HepG2 (cell line): ENCODE measurements around the gene MLF1. TPM values are rescaled to one million over a fixed set of nuclear protein-coding genes. Genes with fewer than 3 reads are reported as not detected.
A peak's percentile ranks its signal among the peaks of the same experiment; 100 is the strongest.

Experiments used
- ATAC-seq: fragments of 200-7000 bp; cut with Tn5 transposase; 3 replicates; pipeline ENCODE4 v1.9.1; 2020; ENCODE audit warnings: mild to moderate bottlenecking, moderate library complexity
- BruUV-seq: library from RNA; stranded (reverse); fragments of 400-500 nt; replicated peaks from 2 replicates; lab custom pipeline; 2021; lab: Mats Ljungman, UMichigan
- CTCF ChIA-PET: fragments of 300-600 bp; formaldehyde crosslinking; extraction: SDS; loops from one replicate; lab custom pipeline; 2021; ENCODE audit warnings: low total read pairs, inconsistent platforms, low intra/inter-chr PET ratio; lab: Yijun Ruan, JAX
- POLR2A ChIA-PET: fragments of 350-600 bp; sonication (Branson Sonifier 250); formaldehyde crosslinking; loops from one replicate; lab custom pipeline; 2020; ENCODE audit warnings: antibody characterized with exemption, inconsistent platforms; lab: Yijun Ruan, JAX
- DNase-seq: peaks from one replicate; pipeline ENCODE4 v3.0.0-alpha.2; 2015; ENCODE audit warnings: low spot score
- FAIRE-seq: peaks from 3 replicates; lab custom pipeline; 2011; peaks lifted over from hg19 to GRCh38; lab: Jason Lieb, UNC
- H2AFZ ChIP-seq: one replicate; pipeline ENCODE4 v1.6.1; 2011; ENCODE audit warnings: low read length, inconsistent platforms
- H3K27ac ChIP-seq: fragments of 300-600 bp; 3 replicates; pipeline ENCODE4 v1.8.0; 2011; ENCODE audit warnings: mixed run types, mild to moderate bottlenecking, mixed read lengths, low read length, inconsistent platforms; ENCODE audit not compliant: insufficient read depth; ENCODE audit errors: extremely low read length
- H3K27me3 ChIP-seq, 2 experiments: fragments of 200-600 bp in 1 of 2; 2 replicates in 1 of 2; 3 replicates in 1 of 2; pipeline versions ENCODE4 v1.6.0 to v1.8.0; 2011; ENCODE audit warnings: low read length in 2 of 2, mild to moderate bottlenecking in 2 of 2, moderate library complexity in 2 of 2, inconsistent platforms in 1 of 2; ENCODE audit not compliant: insufficient read depth in 2 of 2, control insufficient read depth in 1 of 2
- H3K36me3 ChIP-seq, 2 experiments: fragments of 200-600 bp in 1 of 2; replicated peaks in 1 of 2; 2 replicates in 1 of 2; 3 replicates in 1 of 2; pipeline versions ENCODE4 v1.5.1 to v1.8.0; 2011; ENCODE audit warnings: low read length in 2 of 2, inconsistent platforms in 1 of 2; ENCODE audit not compliant: insufficient read depth in 2 of 2, control insufficient read depth in 1 of 2
- H3K4me1 ChIP-seq: 2 replicates; pipeline ENCODE4 v1.5.1; 2012; ENCODE audit warnings: low read length, inconsistent platforms; ENCODE audit not compliant: insufficient read depth
- H3K4me2 ChIP-seq: 2 replicates; pipeline ENCODE4 v1.6.0; 2011; ENCODE audit warnings: low read depth, low read length, inconsistent platforms
- H3K4me3 ChIP-seq, 3 experiments: fragments of 200-600 bp in 1 of 3; sonication (generic), shearing (Covaris generic) in 1 of 3; replicated peaks in 1 of 3; 2 replicates each; pipeline ENCODE4 v1.5.1; 2011 to 2016; ENCODE audit warnings: low read length in 3 of 3, inconsistent platforms in 2 of 3, low read depth in 2 of 3, mild to moderate bottlenecking in 2 of 3, control low read depth in 1 of 3, mixed read lengths in 1 of 3; ENCODE audit not compliant: insufficient read depth in 1 of 3
- H3K79me2 ChIP-seq: one replicate; pipeline ENCODE4 v1.6.1; 2011; ENCODE audit warnings: low read length, inconsistent platforms; ENCODE audit not compliant: insufficient read depth
- H3K9ac ChIP-seq: 2 replicates; pipeline ENCODE4 v1.6.0; 2011; ENCODE audit warnings: mild to moderate bottlenecking, low read depth, low read length, inconsistent platforms; ENCODE audit not compliant: insufficient read depth
- H3K9me3 ChIP-seq: 2 replicates; pipeline ENCODE4 v1.5.1; 2012; ENCODE audit warnings: mild to moderate bottlenecking, low read length
- H4K20me1 ChIP-seq: 2 replicates; pipeline ENCODE4 v1.6.0; 2011; ENCODE audit warnings: inconsistent platforms, mild to moderate bottlenecking, low read length, moderate library complexity; ENCODE audit not compliant: insufficient read depth
- ATF7 ChIP-seq, 2 experiments: fragments of 450-650 bp in 1 of 2; sonication (generic) in 1 of 2; formaldehyde crosslinking in 1 of 2; IDR thresholded peaks; 2 replicates each; pipeline versions ENCODE4 v1.4.0 to v1.6.1; 2016 to 2020; ENCODE audit warnings: antibody characterized with exemption in 1 of 2, mild to moderate bottlenecking in 1 of 2, missing genetic modification reagents in 1 of 2
- HDAC2 ChIP-seq: sonication (generic); formaldehyde crosslinking; IDR thresholded peaks from 2 replicates; pipeline ENCODE4 v1.4.0; 2020; ENCODE audit warnings: missing genetic modification reagents
- NCOA1 ChIP-seq: sonication (generic); formaldehyde crosslinking; IDR thresholded peaks from 2 replicates; pipeline ENCODE4 v1.9.0; 2021; ENCODE audit warnings: missing genetic modification reagents
- SMARCE1 ChIP-seq: fragments of 450-650 bp; IDR thresholded peaks from 2 replicates; pipeline ENCODE4 v1.6.1; 2017; ENCODE audit warnings: borderline replicate concordance
- TRIM24 ChIP-seq: sonication (generic); formaldehyde crosslinking; IDR thresholded peaks from 2 replicates; pipeline ENCODE4 v1.8.0; 2022; ENCODE audit warnings: mild to moderate bottlenecking, missing genetic modification reagents
- ZNF451 ChIP-seq: sonication (generic); formaldehyde crosslinking; IDR thresholded peaks from 2 replicates; pipeline ENCODE4 v1.5.0; 2020; ENCODE audit warnings: mild to moderate bottlenecking, missing genetic modification reagents
- ZNF720 ChIP-seq: sonication (generic); formaldehyde crosslinking; IDR thresholded peaks from 2 replicates; pipeline ENCODE4 v1.4.0; 2020; ENCODE audit warnings: missing genetic modification reagents
- ZSCAN20 ChIP-seq: sonication (generic); formaldehyde crosslinking; IDR thresholded peaks from 2 replicates; pipeline ENCODE4 v1.4.0; 2020; ENCODE audit warnings: missing genetic modification reagents, mild to moderate bottlenecking, borderline replicate concordance
- WGBS: methylation state at CpG from one replicate; pipeline ENCODE4 v1.1.6; 2017; ENCODE audit warnings: low lambda C conversion rate; 5-methylcytosine and 5-hydroxymethylcytosine counted together
- in situ Hi-C: cut with HindIII; loops from 2 replicates; pipeline ENCODE4 v1.10.0; 2017; ENCODE audit warnings: low pct_unique_long_range_greater_than_20kb; ENCODE audit not compliant: extremely low pct_ligation_motif_present
- intact Hi-C: fragments of 100-400 bp; cut with micrococcal nuclease; formaldehyde crosslinking; loops from one replicate; pipeline ENCODE4 v1.10.0; 2022; ENCODE audit not compliant: unreplicated experiment
- polyA plus RNA-seq, 8 experiments: library from polyadenylated mRNA; depleted of rRNA in 3 of 8; stranded (reverse) in 7 of 8; unstranded in 1 of 8; fragments of >200 nt; fragmentation: Illumina TruSeq in 4 of 8; extraction: Trizol in 4 of 8; gene quantifications; 2 replicates each; pipeline versions ENCODE4 v1.2.1 to v1.2.3, GENCODE V29; 2011 to 2016; ENCODE audit warnings: low read depth in 4 of 8, missing spikeins in 1 of 8, mixed read lengths in 1 of 8; ENCODE audit not compliant: insufficient read depth in 1 of 8
- total RNA-seq, 5 experiments: library from RNA; depleted of rRNA; stranded (reverse); fragments of >200 nt; fragmentation: Illumina TruSeq; extraction: Trizol; gene quantifications; 2 replicates each; pipeline ENCODE4 v1.2.3, GENCODE V29; 2016; ENCODE audit warnings: low read depth in 1 of 5

MLF1 gene
- total and polyA plus RNA-seq, 2 of the 13 experiments (the other 11 are each of a cell fraction or from before 2014, with no cell fraction given) = 0.88 to 1.0 TPM

GRCh38 chr3:158574646-158575045 lies 3.7 kb downstream of the MLF1 start:
- 0 out of 5 replicates have a peak, but pooled peaks cover 0 to 3% of the 10 kb centered on the region in 2 experiments for H3K27me3 ChIP-seq
- H3K4me2 ChIP-seq = no peak overlapping the region
- in situ Hi-C loops (no loop called here), intact Hi-C loops (no loop called here)
- CTCF ChIA-PET = no interaction called here
- H3K9me3 ChIP-seq = no peaks in the 10 kb centered on the region
- WGBS = 0% methylated on average over 1 of the region's 1 CpG
- BruUV-seq = no TSS peak
- POLR2A ChIA-PET = no interaction called here
- ATAC-seq (no peak), FAIRE-seq (no peak), DNase-seq (no peak)
- no peaks in the 10 kb centered on the region for H3K36me3 ChIP-seq
- H4K20me1 ChIP-seq = no peaks in the 10 kb centered on the region
- no peak overlapping the region for H3K9ac ChIP-seq
- TF ChIP-seq ATF7 (IDR thresholded peaks at IDR 0.05) (peak; percentile 80), ATF7 (CRISPR knock-in tag; IDR thresholded peaks at IDR 0.05) (no peak), HDAC2 (CRISPR knock-in tag) (no peak)
- H2AFZ ChIP-seq = no peak overlapping the region
- 0 out of 2 replicates have a peak, but pooled peaks cover 9% of the 10 kb centered on the region for H3K4me1 ChIP-seq
- H3K27ac ChIP-seq = no peak overlapping the region
- no peaks in the 10 kb centered on the region for H3K79me2 ChIP-seq
- no peak overlapping the region for H3K4me3 ChIP-seq

GRCh38 chr3:158590223-158590622 lies 19.2 kb downstream of the MLF1 start:
- no peak for ATAC-seq
- CTCF ChIA-PET = no interaction called here
- no peak overlapping the region for H3K4me3 ChIP-seq
- no TSS peak for BruUV-seq
- H2AFZ ChIP-seq = no peak overlapping the region
- in situ Hi-C loops = no loop called here
- POLR2A ChIA-PET = no interaction called here
- no peaks in the 10 kb centered on the region for H3K36me3 ChIP-seq
- H3K9ac ChIP-seq = no peak overlapping the region
- no peak for FAIRE-seq
- no peaks in the 10 kb centered on the region for H3K27me3 ChIP-seq
- no peaks in the 10 kb centered on the region for H4K20me1 ChIP-seq
- H3K9me3 ChIP-seq = no peaks in the 10 kb centered on the region
- no peaks in the 10 kb centered on the region for H3K79me2 ChIP-seq
- no peak for TF ChIP-seq NCOA1
- TF ChIP-seq TRIM24 (CRISPR knock-in tag) = no peak
- no peak for TF ChIP-seq ZNF451 (CRISPR knock-in tag)
- TF ChIP-seq ZNF720 (CRISPR knock-in tag) = no peak
- no peak for TF ChIP-seq ZSCAN20
- no peak for TF ChIP-seq SMARCE1
- H3K4me1 ChIP-seq = no peaks in the 10 kb centered on the region
- DNase-seq = no peak
- H3K4me2 ChIP-seq = no peak overlapping the region
- intact Hi-C loops = no loop called here
- no peak overlapping the region for H3K27ac ChIP-seq
